ENCODE results near the gene HHIP.

Gene HHIP

GRCh38 chr4:144653781-144654545 lies 8.0 kb downstream of the HHIP start:
- in situ Hi-C loops (cut with MboI; ENCODE audit: low sequenced_read_pairs): no loop called here

GRCh38 chr4:144655491-144655890 lies 9.5 kb downstream of the HHIP start:
- in situ Hi-C loops (cut with MboI; ENCODE audit: low sequenced_read_pairs): no loop called here

GRCh38 chr4:144656850-144657249 lies 10.9 kb downstream of the HHIP start:
- in situ Hi-C loops (cut with MboI; ENCODE audit: low sequenced_read_pairs): no loop called here

- in situ Hi-C loops (cut with MboI; ENCODE audit: low sequenced_read_pairs): no loop called here
Observed at GRCh38 chr4:144658015-144658567, 12.1 kb downstream of the HHIP start.

GRCh38 chr4:144658903-144659302 lies 12.9 kb downstream of the HHIP start:
- in situ Hi-C loops (cut with MboI; ENCODE audit: low sequenced_read_pairs): no loop called here

GRCh38 chr4:144659447-144659846 lies 13.5 kb downstream of the HHIP start:
- in situ Hi-C loops (cut with MboI; ENCODE audit: low sequenced_read_pairs): no loop called here

- in situ Hi-C loops (cut with MboI; ENCODE audit: low sequenced_read_pairs): no loop called here
Observed at GRCh38 chr4:144663834-144664475, 18.0 kb downstream of the HHIP start.

- in situ Hi-C loops (cut with MboI; ENCODE audit: low sequenced_read_pairs): no loop called here
Observed at GRCh38 chr4:144666539-144667175, 20.7 kb downstream of the HHIP start.

- in situ Hi-C loops (cut with MboI; ENCODE audit: low sequenced_read_pairs): no loop called here
Observed at GRCh38 chr4:144667500-144667899, 21.5 kb downstream of the HHIP start.

GRCh38 chr4:144670776-144671175 lies 24.8 kb downstream of the HHIP start:
- in situ Hi-C loops (cut with MboI; ENCODE audit: low sequenced_read_pairs): no loop called here

GRCh38 chr4:144674711-144675110 lies 28.8 kb downstream of the HHIP start:
- in situ Hi-C loops (cut with MboI; ENCODE audit: low sequenced_read_pairs): no loop called here

- in situ Hi-C loops (cut with MboI; ENCODE audit: low sequenced_read_pairs): no loop called here
Observed at GRCh38 chr4:144681806-144682205, 35.9 kb downstream of the HHIP start.

GRCh38 chr4:144683516-144683915 lies 37.6 kb downstream of the HHIP start:
- in situ Hi-C loops (cut with MboI; ENCODE audit: low sequenced_read_pairs): no loop called here

GRCh38 chr4:144685911-144686310 lies 40.0 kb downstream of the HHIP start:
- in situ Hi-C loops (cut with MboI; ENCODE audit: low sequenced_read_pairs): no loop called here

- in situ Hi-C loops (cut with MboI; ENCODE audit: low sequenced_read_pairs): no loop called here
Observed at GRCh38 chr4:144686921-144687320, 41.0 kb downstream of the HHIP start.

GRCh38 chr4:144687466-144687865 lies 41.5 kb downstream of the HHIP start:
- in situ Hi-C loops (cut with MboI; ENCODE audit: low sequenced_read_pairs): no loop called here

GRCh38 chr4:144688035-144688569 lies 42.1 kb downstream of the HHIP start:
- in situ Hi-C loops (cut with MboI; ENCODE audit: low sequenced_read_pairs): no loop called here

GRCh38 chr4:144689125-144689524 lies 43.2 kb downstream of the HHIP start:
- in situ Hi-C loops (cut with MboI; ENCODE audit: low sequenced_read_pairs): no loop called here

GRCh38 chr4:144695721-144696120 lies 49.8 kb downstream of the HHIP start:
- in situ Hi-C loops (cut with MboI; ENCODE audit: low sequenced_read_pairs): no loop called here

- in situ Hi-C loops (cut with MboI; ENCODE audit: low sequenced_read_pairs): no loop called here
Observed at GRCh38 chr4:144696376-144696775, 50.4 kb downstream of the HHIP start.

GRCh38 chr4:144699565-144699964 lies 53.6 kb downstream of the HHIP start:
- in situ Hi-C loops (cut with MboI; ENCODE audit: low sequenced_read_pairs): no loop called here
